ENCODE measurements around the gene CNOT4.
"Not testable (repeated sequence)": the region's sequence is repeated elsewhere in the genome, so short reads cannot be mapped to it uniquely, and the experiment has no call there.

The CNOT4 gene

GRCh38 chr7:135364206-135364605 lies 145.7 kb downstream of the CNOT4 start:
- DNase-seq (ENCODE audit: low read depth in 2 of 2), result no peak

GRCh38 chr7:135362871-135363270 lies 147.0 kb downstream of the CNOT4 start:
- DNase-seq (ENCODE audit: low read depth in 2 of 2), result no peak

- DNase-seq (ENCODE audit: low read depth in 2 of 2), result no peak
These were observed 148.1 kb downstream of the CNOT4 start for GRCh38 chr7:135361788-135362187.

GRCh38 chr7:135359615-135360014 lies 150.3 kb downstream of the CNOT4 start:
- no peak for DNase-seq (ENCODE audit: low read depth in 2 of 2)

GRCh38 chr7:135355377-135356048 lies 154.4 kb downstream of the CNOT4 start:
- DNase-seq (ENCODE audit: low read depth in 2 of 2), result no peak

- DNase-seq (ENCODE audit: low read depth in 2 of 2), result no peak
These were observed 156.1 kb downstream of the CNOT4 start for GRCh38 chr7:135353832-135354231.

- no peak for DNase-seq (ENCODE audit: low read depth in 2 of 2)
These were observed 157.6 kb downstream of the CNOT4 start for GRCh38 chr7:135352285-135352684.

GRCh38 chr7:135351070-135351469 lies 158.8 kb downstream of the CNOT4 start:
- DNase-seq (ENCODE audit: low read depth in 2 of 2), result not testable (repeated sequence)

- no peak for DNase-seq (ENCODE audit: low read depth in 2 of 2)
These were observed 160.2 kb downstream of the CNOT4 start for GRCh38 chr7:135349746-135350145.

- no peak for DNase-seq (ENCODE audit: low read depth in 2 of 2)
These were observed 161.4 kb downstream of the CNOT4 start for GRCh38 chr7:135348493-135348892.

GRCh38 chr7:135343361-135343760 lies 166.5 kb downstream of the CNOT4 start:
- no peak for DNase-seq (ENCODE audit: low read depth in 2 of 2)

- DNase-seq (ENCODE audit: low read depth in 2 of 2), result no peak
These were observed 167.0 kb downstream of the CNOT4 start for GRCh38 chr7:135342887-135343286.

- no peak for DNase-seq (ENCODE audit: low read depth in 2 of 2)
These were observed 168.9 kb downstream of the CNOT4 start for GRCh38 chr7:135341049-135341448.

- DNase-seq (ENCODE audit: low read depth in 2 of 2), result no peak
These were observed 171.8 kb downstream of the CNOT4 start for GRCh38 chr7:135337977-135338550.

GRCh38 chr7:135337506-135337905 lies 172.4 kb downstream of the CNOT4 start:
- no peak for DNase-seq (ENCODE audit: low read depth in 2 of 2)

- DNase-seq (ENCODE audit: low read depth in 2 of 2), result no peak
These were observed 174.2 kb downstream of the CNOT4 start for GRCh38 chr7:135335628-135336139.

GRCh38 chr7:135334830-135335543 lies 174.9 kb downstream of the CNOT4 start:
- no peak for DNase-seq (ENCODE audit: low read depth in 2 of 2)

- DNase-seq (ENCODE audit: low read depth in 2 of 2), result no peak
These were observed 176.0 kb downstream of the CNOT4 start for GRCh38 chr7:135333946-135334345.

GRCh38 chr7:135333200-135333599 lies 176.7 kb downstream of the CNOT4 start:
- no peak for DNase-seq (ENCODE audit: low read depth in 2 of 2)

GRCh38 chr7:135330088-135330487 lies 179.8 kb downstream of the CNOT4 start:
- DNase-seq (ENCODE audit: low read depth in 2 of 2), result no peak

GRCh38 chr7:135328526-135328925 lies 181.4 kb downstream of the CNOT4 start:
- DNase-seq (ENCODE audit: low read depth in 2 of 2), result no peak

GRCh38 chr7:135328053-135328452 lies 181.8 kb downstream of the CNOT4 start:
- no peak for DNase-seq (ENCODE audit: low read depth in 2 of 2)

- DNase-seq (ENCODE audit: low read depth in 2 of 2), result no peak
These were observed 182.4 kb downstream of the CNOT4 start for GRCh38 chr7:135327458-135327857.
